Breast epithelium (tissue), 3 donors: ENCODE results near the gene ADAMTS17.

Experiments used
- CTCF ChIP-seq, 3 donors: fragments of 450-650 bp; IDR thresholded peaks; one replicate each; pipeline ENCODE4 v1.5.1; 2016 to 2017; ENCODE audit warnings: antibody characterized with exemption in 3 of 3, mild to moderate bottlenecking in 3 of 3, moderate library complexity in 3 of 3
- POLR2A ChIP-seq: fragments of 450-650 bp; IDR thresholded peaks from one replicate; pipeline ENCODE4 v1.6.1; 2016; ENCODE audit warnings: antibody characterized with exemption, mild to moderate bottlenecking, moderate library complexity

- TF ChIP-seq CTCF (IDR thresholded peaks at IDR 0.05) (no peak), POLR2A (no peak)
These were observed 344.6 kb downstream of the ADAMTS17 start for GRCh38 chr15:99997112-99997651.
